GM21737 (cell line): Measurements from ENCODE around the gene TSPAN19.
"Not testable (repeated sequence)": the region's sequence is repeated elsewhere in the genome, so short reads cannot be mapped to it uniquely, and the experiment has no call there.

Experiments used
- ATAC-seq: cut with Tn5 transposase; IDR thresholded peaks from one replicate; pipeline ENCODE4 v1.9.1; 2021; ENCODE audit warnings: mild to moderate bottlenecking, moderate library complexity; ENCODE audit not compliant: unreplicated experiment

The TSPAN19 gene

GRCh38 chr12:85036234-85036707 lies at the start of gene TSPAN19, which contains the start of gene LRRIQ1:
Gene TSPAN19 (minus strand): TSS chr12:85036277. CDS start chr12:85029946, 6,331 bp downstream.
Gene LRRIQ1 (plus strand): TSS chr12:85036351. CDS start chr12:85038177, 1,826 bp downstream.
- ATAC-seq: peak; percentile 97

- ATAC-seq: no peak
Measured at GRCh38 chr12:85085066-85085465, 49.0 kb upstream of the TSPAN19 start.

GRCh38 chr12:85076688-85077430 lies 40.8 kb upstream of the TSPAN19 start:
- ATAC-seq: no peak

GRCh38 chr12:85072826-85073225 lies 36.7 kb upstream of the TSPAN19 start:
- ATAC-seq: no peak

GRCh38 chr12:85065837-85066482 lies 29.9 kb upstream of the TSPAN19 start:
- ATAC-seq: no peak

GRCh38 chr12:85060916-85061315 lies 24.8 kb upstream of the TSPAN19 start:
- ATAC-seq: no peak

GRCh38 chr12:85059594-85059993 lies 23.5 kb upstream of the TSPAN19 start:
- ATAC-seq: no peak

GRCh38 chr12:85058339-85058738 lies 22.3 kb upstream of the TSPAN19 start:
- no peak for ATAC-seq

GRCh38 chr12:85057370-85057963 lies 21.4 kb upstream of the TSPAN19 start:
- ATAC-seq: no peak

GRCh38 chr12:85043829-85044228 lies 7.8 kb upstream of the TSPAN19 start:
- no peak for ATAC-seq

GRCh38 chr12:85041395-85041794 lies 5.3 kb upstream of the TSPAN19 start:
- no peak for ATAC-seq

GRCh38 chr12:85036733-85037132 lies 656 bp upstream of the TSPAN19 start:
- no peak for ATAC-seq

GRCh38 chr12:85029456-85029855 lies 6.6 kb downstream of the TSPAN19 start:
- no peak for ATAC-seq

- ATAC-seq: no peak
Measured at GRCh38 chr12:85018098-85018497, 18.0 kb downstream of the TSPAN19 start.

- ATAC-seq: no peak
Measured at GRCh38 chr12:85017618-85018017, 18.5 kb downstream of the TSPAN19 start.

GRCh38 chr12:85017133-85017532 lies 18.9 kb downstream of the TSPAN19 start:
- ATAC-seq: no peak

GRCh38 chr12:85016413-85016812 lies 19.7 kb downstream of the TSPAN19 start:
- no peak for ATAC-seq

GRCh38 chr12:85007836-85008235 lies 28.2 kb downstream of the TSPAN19 start:
- ATAC-seq: no peak

- ATAC-seq: no peak
Measured at GRCh38 chr12:85006206-85006605, 29.9 kb downstream of the TSPAN19 start.

- ATAC-seq: no peak
Measured at GRCh38 chr12:85005615-85006014, 30.5 kb downstream of the TSPAN19 start.

GRCh38 chr12:85005047-85005446 lies 31.0 kb downstream of the TSPAN19 start:
- not testable (repeated sequence) for ATAC-seq

GRCh38 chr12:85004204-85004603 lies 31.9 kb downstream of the TSPAN19 start:
- no peak for ATAC-seq
